ENCODE measurements around the gene SIN3A. TPM values are rescaled to one million over a fixed set of nuclear protein-coding genes. Genes with fewer than 3 reads are reported as not detected.
A peak's percentile ranks its signal among the peaks of the same experiment; 100 is the strongest.

The SIN3A gene
- total and polyA plus RNA-seq, 2 experiments from 2014 or later, result 24.3 to 73.0 TPM

DNA sequence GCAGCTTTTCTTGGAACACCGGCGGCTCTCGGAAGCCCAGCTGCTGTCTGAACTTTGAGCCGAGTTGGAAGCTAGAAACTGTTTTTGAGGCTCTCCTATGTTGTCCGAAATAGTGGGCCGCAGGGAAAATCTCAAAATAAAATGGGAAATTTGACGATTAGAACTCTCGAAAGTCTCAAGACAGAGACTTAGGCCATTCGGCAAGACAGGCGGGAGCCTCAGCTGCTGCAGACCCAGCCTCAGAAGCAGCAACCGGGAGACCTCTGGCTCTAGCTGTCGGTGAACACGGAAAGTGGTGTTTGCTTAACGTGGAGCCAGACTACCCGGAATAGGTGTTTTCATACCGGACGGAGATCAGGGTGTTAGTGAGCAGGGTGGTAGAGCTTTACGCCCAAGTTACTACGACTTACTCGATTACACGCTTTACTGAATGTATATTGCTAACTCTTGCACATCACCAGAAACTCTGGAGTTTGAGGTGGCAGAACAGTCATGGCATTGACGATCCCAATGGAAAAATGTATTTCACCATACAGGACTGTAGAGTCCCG is 82.7 kb downstream of the SIN3A start:
- H3K4me3 ChIP-seq, result peak overlapping the region; percentile 87
- peaks cover 12% of the 10 kb centered on the region for H4K20me1 ChIP-seq (replicated peaks; ENCODE audit: insufficient read depth)
- Mint-ChIP-seq H3K27me3 (ENCODE audit: insufficient read depth, low read depth, poor library complexity) (peaks cover 11% of the 10 kb centered on the region), H3K4me3 (peak overlapping the region; percentile 89), H3K36me3 (ENCODE audit: low read depth) (peaks cover 65% of the 10 kb centered on the region), H3K27ac (peak overlapping the region; percentile 98), H3K9me3 (no peaks in the 10 kb centered on the region; the same call in 2 of the 3 replicates), H3K4me1 (peaks cover 12% of the 10 kb centered on the region)
- H3K4me1 ChIP-seq (ENCODE audit: insufficient read depth), result peaks cover 13% of the 10 kb centered on the region; the same call in 1 of the 2 replicates
- peaks cover 10% of the 10 kb centered on the region; the same call in 1 of the 2 replicates for H3K79me2 ChIP-seq (replicated peaks; ENCODE audit: insufficient read depth)
- H3K27ac ChIP-seq (ENCODE audit: low read depth), result peak overlapping the region; percentile 98
- peaks cover 22% of the 10 kb centered on the region for H3K36me3 ChIP-seq (ENCODE audit: insufficient read depth)
- H2AFZ ChIP-seq, result peak overlapping the region; percentile 23; the same call in 1 of the 2 replicates
- TF ChIP-seq ZNF114 (CRISPR knock-in tag; IDR thresholded peaks at IDR 0.05) (no peak), POLR2AphosphoS5 (IDR thresholded peaks at IDR 0.05; ENCODE audit: low read depth) (no peak), CREB1 (CRISPR knock-in tag; IDR thresholded peaks at IDR 0.05; ENCODE audit: low read depth) (no peak)
- TF ChIP-seq, protein P1, sequence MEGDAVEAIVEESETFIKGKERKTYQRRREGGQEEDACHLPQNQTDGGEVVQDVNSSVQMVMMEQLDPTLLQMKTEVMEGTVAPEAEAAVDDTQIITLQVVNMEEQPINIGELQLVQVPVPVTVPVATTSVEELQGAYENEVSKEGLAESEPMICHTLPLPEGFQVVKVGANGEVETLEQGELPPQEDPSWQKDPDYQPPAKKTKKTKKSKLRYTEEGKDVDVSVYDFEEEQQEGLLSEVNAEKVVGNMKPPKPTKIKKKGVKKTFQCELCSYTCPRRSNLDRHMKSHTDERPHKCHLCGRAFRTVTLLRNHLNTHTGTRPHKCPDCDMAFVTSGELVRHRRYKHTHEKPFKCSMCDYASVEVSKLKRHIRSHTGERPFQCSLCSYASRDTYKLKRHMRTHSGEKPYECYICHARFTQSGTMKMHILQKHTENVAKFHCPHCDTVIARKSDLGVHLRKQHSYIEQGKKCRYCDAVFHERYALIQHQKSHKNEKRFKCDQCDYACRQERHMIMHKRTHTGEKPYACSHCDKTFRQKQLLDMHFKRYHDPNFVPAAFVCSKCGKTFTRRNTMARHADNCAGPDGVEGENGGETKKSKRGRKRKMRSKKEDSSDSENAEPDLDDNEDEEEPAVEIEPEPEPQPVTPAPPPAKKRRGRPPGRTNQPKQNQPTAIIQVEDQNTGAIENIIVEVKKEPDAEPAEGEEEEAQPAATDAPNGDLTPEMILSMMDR (conservative IDR thresholded peaks at IDR 0.05; ENCODE audit: low read depth in 2 of 2), result no peak
- TF ChIP-seq, protein P2, sequence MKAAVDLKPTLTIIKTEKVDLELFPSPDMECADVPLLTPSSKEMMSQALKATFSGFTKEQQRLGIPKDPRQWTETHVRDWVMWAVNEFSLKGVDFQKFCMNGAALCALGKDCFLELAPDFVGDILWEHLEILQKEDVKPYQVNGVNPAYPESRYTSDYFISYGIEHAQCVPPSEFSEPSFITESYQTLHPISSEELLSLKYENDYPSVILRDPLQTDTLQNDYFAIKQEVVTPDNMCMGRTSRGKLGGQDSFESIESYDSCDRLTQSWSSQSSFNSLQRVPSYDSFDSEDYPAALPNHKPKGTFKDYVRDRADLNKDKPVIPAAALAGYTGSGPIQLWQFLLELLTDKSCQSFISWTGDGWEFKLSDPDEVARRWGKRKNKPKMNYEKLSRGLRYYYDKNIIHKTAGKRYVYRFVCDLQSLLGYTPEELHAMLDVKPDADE (IDR thresholded peaks at IDR 0.05), result no peak
- H3K27me3 ChIP-seq (ENCODE audit: insufficient read depth), result no peaks in the 10 kb centered on the region
- H3K4me2 ChIP-seq, result peak overlapping the region; percentile 85
- DNase-seq (ENCODE audit: low spot score), result no peak
- H3K9me2 ChIP-seq (ENCODE audit: insufficient read depth), result no peaks in the 10 kb centered on the region
- H3F3A ChIP-seq (replicated peaks; ENCODE audit: low read depth), result peaks cover 26% of the 10 kb centered on the region; the same call in 1 of the 2 replicates
- peak; percentile 13 for ATAC-seq

GRCh38 chr15:75367913-75368688 is 83.4 kb downstream of the SIN3A start, which contains the start of gene MAN2C1:
MAN2C1 (minus strand) TSS chr15:75368607; CDS start chr15:75368583, 24 bp downstream.
- ATAC-seq, result peak; percentile 91
- Histone ChIP-seq H3F3A (replicated peaks; ENCODE audit: low read depth) (peaks cover 26% of the 10 kb centered on the region; the same call in 1 of the 2 replicates), H2AFZ (peak within 1 kb of the TSS; percentile 72; the same call in 1 of the 2 replicates), H3K9me2 (ENCODE audit: insufficient read depth) (no peaks in the 10 kb centered on the region), H3K27me3 (ENCODE audit: insufficient read depth) (no peaks in the 10 kb centered on the region), H3K4me1 (ENCODE audit: insufficient read depth) (peaks cover 13% of the 10 kb centered on the region; the same call in 1 of the 2 replicates), H4K20me1 (replicated peaks; ENCODE audit: insufficient read depth) (peaks cover 8% of the 10 kb centered on the region), H3K4me2 (peak within 1 kb of the TSS; percentile 85), H3K27ac (ENCODE audit: low read depth) (peak within 1 kb of the TSS; percentile 98), H3K36me3 (ENCODE audit: insufficient read depth) (peaks cover 17% of the 10 kb centered on the region; the same call in 1 of the 2 replicates), H3K79me2 (replicated peaks; ENCODE audit: insufficient read depth) (0 out of 2 replicates have a peak, but pooled peaks cover 10% of the 10 kb centered on the region), H3K4me3 (peak within 1 kb of the TSS; percentile 87)
- H3K27me3 Mint-ChIP-seq (ENCODE audit: insufficient read depth, low read depth, poor library complexity), result peaks cover 13% of the 10 kb centered on the region
- peaks cover 60% of the 10 kb centered on the region for H3K36me3 Mint-ChIP-seq (ENCODE audit: low read depth)
- no peaks in the 10 kb centered on the region; the same call in 2 of the 3 replicates for H3K9me3 Mint-ChIP-seq
- peak; percentile 98 for DNase-seq (ENCODE audit: low spot score)
- peak within 1 kb of the TSS; percentile 89 for H3K4me3 Mint-ChIP-seq
- H3K4me1 Mint-ChIP-seq, result peaks cover 12% of the 10 kb centered on the region
- TF ChIP-seq REST (IDR thresholded peaks at IDR 0.05; ENCODE audit: unreplicated experiment) (peak; percentile 27), ZNF114 (CRISPR knock-in tag; IDR thresholded peaks at IDR 0.05) (no peak), EZH2phosphoT487 (IDR thresholded peaks at IDR 0.05; ENCODE audit: unreplicated experiment) (no peak), CREB1 (CRISPR knock-in tag; IDR thresholded peaks at IDR 0.05; ENCODE audit: low read depth) (peak; percentile 82), POLR2AphosphoS5 (IDR thresholded peaks at IDR 0.05; ENCODE audit: low read depth) (peak; percentile 88), EZH2 (IDR thresholded peaks at IDR 0.05; ENCODE audit: low read depth, unreplicated experiment) (no peak), NANOG (IDR thresholded peaks at IDR 0.05; ENCODE audit: borderline replicate concordance) (no peak), JUNB (IDR thresholded peaks at IDR 0.05; ENCODE audit: unreplicated experiment) (no peak), STAT1 (IDR thresholded peaks at IDR 0.05; ENCODE audit: unreplicated experiment) (no peak)
- TF ChIP-seq, protein P1 (conservative IDR thresholded peaks at IDR 0.05; ENCODE audit: low read depth in 2 of 2), result peak; percentile 60 to 96
- TF ChIP-seq, protein P2 (IDR thresholded peaks at IDR 0.05), result peak; percentile 48; the same call in 1 of the 2 replicates
- H3K27ac Mint-ChIP-seq, result peak within 1 kb of the TSS; percentile 98

All from GM23338 (cell line).